ENCODE results near the gene INPP5A. TPM values are rescaled to one million over a fixed set of nuclear protein-coding genes. Genes with fewer than 3 reads are reported as not detected.

INPP5A gene
- total and polyA plus RNA-seq, 2 experiments from 2014 or later = 41.2 to 53.6 TPM

GRCh38 chr10:132522521-132523411, 14.8 kb upstream of the INPP5A start:
- no peak overlapping the region for H3K27ac ChIP-seq
- H3K79me2 ChIP-seq = no peaks in the 10 kb centered on the region

DNA sequence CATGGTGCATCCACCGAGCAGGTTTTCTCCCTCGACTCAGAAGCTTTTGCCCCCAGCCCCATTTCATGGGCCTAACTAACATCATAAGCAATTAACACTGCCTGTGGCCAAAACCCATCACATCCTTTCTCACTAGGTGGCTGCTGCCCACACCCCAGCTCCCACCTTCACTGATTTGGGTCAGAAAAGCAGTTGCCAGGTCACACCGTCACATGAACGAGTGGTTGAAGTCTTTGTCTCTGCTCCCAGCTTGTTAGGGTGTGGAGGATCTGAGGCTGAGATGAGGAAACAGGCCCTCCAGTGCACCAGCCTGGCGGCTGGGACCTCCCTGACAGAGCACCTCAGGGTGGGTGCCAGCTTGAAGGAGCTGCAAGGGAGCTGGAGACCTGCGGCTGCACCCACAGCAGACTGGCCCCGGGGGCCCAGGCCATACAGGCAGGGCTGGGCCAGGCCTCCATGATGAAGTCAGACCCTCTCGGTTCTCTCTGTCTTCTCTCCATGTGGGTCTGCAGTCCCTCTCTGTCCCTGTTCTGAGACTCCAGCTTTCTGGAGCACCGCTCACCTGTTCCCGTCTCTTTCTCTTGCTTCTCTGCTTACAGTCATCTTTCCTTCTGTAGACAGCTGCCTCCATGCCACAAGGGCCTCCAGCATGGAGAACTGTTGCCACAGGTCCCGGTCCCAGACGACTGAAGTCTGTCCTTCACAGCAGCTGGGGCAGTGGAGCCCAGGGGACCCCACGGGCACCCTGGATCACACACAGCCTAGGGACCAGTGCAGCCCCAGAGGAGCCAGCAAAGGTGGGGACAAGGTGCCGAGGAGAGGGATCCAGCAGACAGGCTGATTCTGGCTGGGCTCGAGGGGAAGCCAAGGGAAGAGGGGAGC, 13.8 kb upstream of the INPP5A start:
- no peaks in the 10 kb centered on the region for H4K20me1 ChIP-seq (ENCODE audit: insufficient read depth, poor library complexity, severe bottlenecking)
- H2AFZ ChIP-seq = no peak overlapping the region
- no peaks in the 10 kb centered on the region for H3K27me3 ChIP-seq
- H3K4me2 ChIP-seq = no peak overlapping the region
- no peak overlapping the region for H3K4me3 ChIP-seq
- H3K79me2 ChIP-seq = no peaks in the 10 kb centered on the region
- no peaks in the 10 kb centered on the region for H3K9me2 ChIP-seq (replicated peaks; ENCODE audit: insufficient read depth)
- no peak for DNase-seq (ENCODE audit: low spot score)
- no peaks in the 10 kb centered on the region for H3K9me3 ChIP-seq (ENCODE audit: low read depth)
- no peak overlapping the region for H3K27ac ChIP-seq
- peaks cover 22% of the 10 kb centered on the region for H3K4me1 ChIP-seq (ENCODE audit: insufficient read depth)
- 93% methylated on average over 15 of the region's 15 CpGs for WGBS (ENCODE audit: low lambda C conversion rate, missing lambda C conversion rate)
- TF ChIP-seq CTCF (IDR thresholded peaks at IDR 0.05; ENCODE audit: poor library complexity) = no peak
- no peak for TF ChIP-seq EZH2phosphoT487 (IDR thresholded peaks at IDR 0.05; ENCODE audit: low read depth, severe bottlenecking, unreplicated experiment)
- TF ChIP-seq EZH2 (IDR thresholded peaks at IDR 0.05; ENCODE audit: borderline replicate concordance) = no peak
- no peaks in the 10 kb centered on the region for H3K36me3 ChIP-seq (replicated peaks; ENCODE audit: insufficient read depth, low read depth)

More at GRCh38 chr10:132522521-132523411, 14.8 kb upstream of the INPP5A start:
- Histone ChIP-seq H3K27me3 (no peaks in the 10 kb centered on the region), H3K4me1 (ENCODE audit: insufficient read depth) (peaks cover 32% of the 10 kb centered on the region), H4K20me1 (ENCODE audit: insufficient read depth, poor library complexity, severe bottlenecking) (no peaks in the 10 kb centered on the region), H3K4me2 (no peak overlapping the region), H3K9me2 (replicated peaks; ENCODE audit: insufficient read depth) (no peaks in the 10 kb centered on the region), H3K36me3 (replicated peaks; ENCODE audit: insufficient read depth, low read depth) (no peaks in the 10 kb centered on the region), H2AFZ (no peak overlapping the region), H3K4me3 (no peak overlapping the region), H3K9me3 (ENCODE audit: low read depth) (no peaks in the 10 kb centered on the region)
- WGBS (ENCODE audit: low lambda C conversion rate, missing lambda C conversion rate) = 95% methylated on average over 14 of the region's 14 CpGs
- no peak for DNase-seq (ENCODE audit: low spot score)
- TF ChIP-seq EZH2 (IDR thresholded peaks at IDR 0.05; ENCODE audit: borderline replicate concordance) = no peak

- Histone ChIP-seq H3K9me3 (ENCODE audit: low read depth) (no peaks in the 10 kb centered on the region), H3K9me2 (replicated peaks; ENCODE audit: insufficient read depth) (no peaks in the 10 kb centered on the region), H3K4me2 (no peak overlapping the region), H3K27ac (no peak overlapping the region), H3K4me1 (ENCODE audit: insufficient read depth) (peaks cover 13% of the 10 kb centered on the region), H4K20me1 (ENCODE audit: insufficient read depth, poor library complexity, severe bottlenecking) (no peaks in the 10 kb centered on the region), H3K79me2 (no peaks in the 10 kb centered on the region), H3K4me3 (no peak overlapping the region), H3K27me3 (no peaks in the 10 kb centered on the region), H3K36me3 (replicated peaks; ENCODE audit: insufficient read depth, low read depth) (no peaks in the 10 kb centered on the region), H2AFZ (no peak overlapping the region)
- no peak for DNase-seq (ENCODE audit: low spot score)
- WGBS (ENCODE audit: low lambda C conversion rate, missing lambda C conversion rate) = 95% methylated on average over 23 of the region's 23 CpGs
- TF ChIP-seq CTCF (IDR thresholded peaks at IDR 0.05; ENCODE audit: poor library complexity) (no peak), EZH2phosphoT487 (IDR thresholded peaks at IDR 0.05; ENCODE audit: low read depth, severe bottlenecking, unreplicated experiment) (no peak), EZH2 (IDR thresholded peaks at IDR 0.05; ENCODE audit: borderline replicate concordance) (no peak)
Observed at GRCh38 chr10:132524443-132525285, 12.9 kb upstream of the INPP5A start.
